MM.1S (cell line): Measurements from ENCODE around the gene BIRC3.

Experiments
- CTCF ChIP-seq: fragments of 300-600 bp; sonication (generic); IDR thresholded peaks from 2 replicates; pipeline ENCODE4 v1.5.1; 2016; ENCODE audit warnings: antibody characterized with exemption, low read length, mixed read lengths
- EZH2 ChIP-seq: fragments of 300-600 bp; sonication (generic); optimal IDR thresholded peaks from 2 replicates; pipeline ENCODE3; 2017; ENCODE audit warnings: low read depth, mild to moderate bottlenecking, antibody characterized with exemption, low read length, mixed read lengths

GRCh38 chr11:102368472-102368871 lies 51.2 kb downstream of the BIRC3 start:
- TF ChIP-seq CTCF (no peak), EZH2 (no peak)
